Smooth muscle cell (in vitro differentiated cells): ENCODE results near the gene ZNF318. TPM values are rescaled to one million over a fixed set of nuclear protein-coding genes. Genes with fewer than 3 reads are reported as not detected.

ENCODE experiments used
- DNase-seq: peaks from one replicate; lab custom pipeline; 2025; ENCODE audit not compliant: unreplicated experiment; lab: John Stamatoyannopoulos, UW
- H2AFZ ChIP-seq: fragments of 200-600 bp; sonication (generic); 2 replicates; pipeline ENCODE4 v1.6.0; 2016; ENCODE audit warnings: antibody characterized with exemption, low read depth, mild to moderate bottlenecking
- H3F3A ChIP-seq: fragments of 200-600 bp; sonication (generic); 2 replicates; pipeline ENCODE4 v1.6.0; 2017; ENCODE audit warnings: antibody characterized with exemption, low read depth
- H3K27ac ChIP-seq: fragments of 200-600 bp; sonication (generic); 2 replicates; pipeline ENCODE4 v1.5.1; 2016; ENCODE audit warnings: low read depth, mild to moderate bottlenecking
- H3K27me3 ChIP-seq: fragments of 200-600 bp; sonication (generic); 2 replicates; pipeline ENCODE4 v1.6.1; 2016; ENCODE audit warnings: low read depth, mild to moderate bottlenecking
- H3K36me3 ChIP-seq: fragments of 200-600 bp; sonication (generic); 2 replicates; pipeline ENCODE4 v1.5.1; 2016; ENCODE audit warnings: low read depth
- H3K4me1 ChIP-seq: fragments of 200-600 bp; sonication (generic); 2 replicates; pipeline ENCODE4 v1.5.1; 2016; ENCODE audit warnings: low read depth
- H3K4me2 ChIP-seq: fragments of 200-600 bp; sonication (generic); 2 replicates; pipeline ENCODE4 v1.6.0; 2016; ENCODE audit warnings: mild to moderate bottlenecking
- H3K4me3 ChIP-seq: fragments of 200-600 bp; sonication (generic); 2 replicates; pipeline ENCODE4 v1.5.1; 2016; ENCODE audit warnings: mild to moderate bottlenecking
- H3K79me2 ChIP-seq: fragments of 200-600 bp; sonication (generic); 2 replicates; pipeline ENCODE4 v1.6.0; 2016; ENCODE audit warnings: low read depth, mild to moderate bottlenecking
- H3K9ac ChIP-seq: fragments of 200-600 bp; sonication (generic); 2 replicates; pipeline ENCODE4 v1.6.0; 2016; ENCODE audit warnings: low read depth
- H3K9me3 ChIP-seq: fragments of 200-600 bp; sonication (generic); replicated peaks from 2 replicates; pipeline ENCODE4 v1.5.1; 2016; ENCODE audit warnings: low read depth
- H4K20me1 ChIP-seq: fragments of 200-600 bp; sonication (generic); 2 replicates; pipeline ENCODE4 v1.6.0; 2016; ENCODE audit warnings: low read depth
- CTCF ChIP-seq: fragments of 200-600 bp; sonication (generic); IDR thresholded peaks from 2 replicates; pipeline ENCODE4 v1.5.1; 2017; ENCODE audit warnings: borderline replicate concordance, mild to moderate bottlenecking, antibody characterized with exemption; ENCODE audit not compliant: insufficient read depth, poor library complexity, severe bottlenecking
- WGBS: methylation state at CpG from one replicate; pipeline ENCODE4 v1.1.7; 2016; ENCODE audit warnings: low lambda C conversion rate; 5-methylcytosine and 5-hydroxymethylcytosine counted together
- polyA plus RNA-seq: library from polyadenylated mRNA; unstranded; fragments of >200 nt; fragmentation: Nextera tagmentation; extraction: Ambion mirVana; gene quantifications from 2 replicates; pipeline ENCODE4 v1.2.1, GENCODE V29; 2016
- total RNA-seq: library from RNA; depleted of rRNA; stranded (reverse); fragments of >200 nt; gene quantifications from 2 replicates; pipeline ENCODE4 v1.2.3, GENCODE V29; 2014

ZNF318 gene
- total and polyA plus RNA-seq, 2 experiments from 2014 or later, result 5.8 to 14.7 TPM

GRCh38 chr6:43338243-43338642, 31.2 kb downstream of the ZNF318 start:
- Histone ChIP-seq H3K9me3 (no peaks in the 10 kb centered on the region), H2AFZ (no peak overlapping the region), H4K20me1 (no peaks in the 10 kb centered on the region), H3K27me3 (no peaks in the 10 kb centered on the region), H3K79me2 (no peaks in the 10 kb centered on the region), H3K4me2 (no peak overlapping the region), H3K4me1 (no peaks in the 10 kb centered on the region), H3F3A (no peaks in the 10 kb centered on the region), H3K36me3 (peaks cover 17% of the 10 kb centered on the region), H3K27ac (no peak overlapping the region), H3K4me3 (no peak overlapping the region), H3K9ac (no peak overlapping the region)
- TF ChIP-seq CTCF, result no peak
- DNase-seq, result no peak

GRCh38 chr6:43336382-43336781, 33.1 kb downstream of the ZNF318 start:
- no peak for DNase-seq
- H3F3A ChIP-seq, result no peaks in the 10 kb centered on the region
- H3K27ac ChIP-seq, result no peak overlapping the region
- no peak overlapping the region for H3K4me2 ChIP-seq
- H3K79me2 ChIP-seq, result no peaks in the 10 kb centered on the region
- H3K9me3 ChIP-seq, result no peaks in the 10 kb centered on the region
- no peaks in the 10 kb centered on the region for H4K20me1 ChIP-seq
- WGBS, result 87% methylated on average over 3 of the region's 3 CpGs
- no peaks in the 10 kb centered on the region for H3K4me1 ChIP-seq
- no peak overlapping the region for H3K4me3 ChIP-seq
- H2AFZ ChIP-seq, result no peak overlapping the region
- no peak for TF ChIP-seq CTCF
- no peaks in the 10 kb centered on the region for H3K27me3 ChIP-seq
- H3K9ac ChIP-seq, result no peak overlapping the region
- H3K36me3 ChIP-seq, result peaks cover 4% of the 10 kb centered on the region

- Histone ChIP-seq H3K27ac (no peak overlapping the region), H3K36me3 (peaks cover 4% of the 10 kb centered on the region), H3K4me2 (no peak overlapping the region), H2AFZ (no peak overlapping the region), H3K9me3 (no peaks in the 10 kb centered on the region), H3K9ac (no peak overlapping the region), H3K4me3 (no peak overlapping the region), H3K79me2 (no peaks in the 10 kb centered on the region), H4K20me1 (no peaks in the 10 kb centered on the region), H3K27me3 (no peaks in the 10 kb centered on the region), H3K4me1 (no peaks in the 10 kb centered on the region), H3F3A (no peaks in the 10 kb centered on the region)
- no peak for DNase-seq
- no peak for TF ChIP-seq CTCF
- 95% methylated on average over 3 of the region's 3 CpGs for WGBS
Observed at GRCh38 chr6:43335469-43335868, 34.0 kb downstream of the ZNF318 start.

GRCh38 chr6:43334466-43335095, 34.9 kb downstream of the ZNF318 start:
- TF ChIP-seq CTCF, result peak; percentile 57

More at GRCh38 chr6:43334466-43335095, 34.9 kb downstream of the ZNF318 start:
- Histone ChIP-seq H3F3A (no peaks in the 10 kb centered on the region), H3K36me3 (peaks cover 4% of the 10 kb centered on the region), H3K79me2 (no peaks in the 10 kb centered on the region), H3K27ac (no peak overlapping the region), H3K4me2 (no peak overlapping the region), H3K9ac (no peak overlapping the region), H4K20me1 (no peaks in the 10 kb centered on the region), H3K27me3 (no peaks in the 10 kb centered on the region), H3K4me3 (no peak overlapping the region), H3K9me3 (no peaks in the 10 kb centered on the region), H3K4me1 (no peaks in the 10 kb centered on the region), H2AFZ (no peak overlapping the region)
- 17% methylated on average over 2 of the region's 2 CpGs for WGBS
- no peak for DNase-seq
